ENCODE results near the gene SH3RF1.

GRCh38 chr4:169167957-169168858, 102.5 kb downstream of the SH3RF1 start:
- TF ChIP-seq CTCF (conservative IDR thresholded peaks at IDR 0.05 in 1 of 2, IDR thresholded peaks at IDR 0.05 in 1 of 2; ENCODE audit: extremely low read depth in 1 of 2, insufficient read depth in 1 of 2, low read depth in 1 of 2, low read length in 2 of 2), result no peak
- TF ChIP-seq EZH2 (IDR thresholded peaks at IDR 0.05; ENCODE audit: borderline replicate concordance, low read length), result no peak
